Stromal cell of bone marrow (primary cell): ENCODE measurements around the gene PRCC.

ENCODE experiments used
- DNase-seq: peaks from one replicate; pipeline ENCODE4 v3.0.0-alpha.2; 2012; ENCODE audit warnings: low read depth

PRCC gene

DNA sequence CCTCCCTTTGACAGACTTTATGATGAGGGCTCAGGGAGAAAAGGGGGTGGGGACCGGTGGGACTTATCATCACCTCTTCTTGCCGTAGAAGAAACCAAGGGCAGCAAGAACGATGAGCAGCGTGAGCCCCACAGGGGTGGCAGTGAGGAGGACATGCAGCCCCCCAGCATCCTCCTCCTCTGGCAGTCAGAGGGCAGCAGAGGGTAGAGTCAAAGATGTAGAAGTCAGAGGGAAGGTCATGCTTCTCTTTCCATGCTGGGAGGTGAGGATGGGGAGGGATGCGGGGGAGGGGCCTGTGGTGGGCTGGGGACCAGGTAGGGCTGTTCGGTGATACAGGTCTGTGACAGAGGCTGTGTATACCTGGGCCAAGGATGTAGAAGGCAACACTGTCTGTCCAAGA, 76.8 kb downstream of the PRCC start:
- DNase-seq = no peak

GRCh38 chr1:156844638-156845037, 77.3 kb downstream of the PRCC start:
- no peak for DNase-seq

- DNase-seq = no peak
Observed at GRCh38 chr1:156845055-156845952, 78.0 kb downstream of the PRCC start.

DNA sequence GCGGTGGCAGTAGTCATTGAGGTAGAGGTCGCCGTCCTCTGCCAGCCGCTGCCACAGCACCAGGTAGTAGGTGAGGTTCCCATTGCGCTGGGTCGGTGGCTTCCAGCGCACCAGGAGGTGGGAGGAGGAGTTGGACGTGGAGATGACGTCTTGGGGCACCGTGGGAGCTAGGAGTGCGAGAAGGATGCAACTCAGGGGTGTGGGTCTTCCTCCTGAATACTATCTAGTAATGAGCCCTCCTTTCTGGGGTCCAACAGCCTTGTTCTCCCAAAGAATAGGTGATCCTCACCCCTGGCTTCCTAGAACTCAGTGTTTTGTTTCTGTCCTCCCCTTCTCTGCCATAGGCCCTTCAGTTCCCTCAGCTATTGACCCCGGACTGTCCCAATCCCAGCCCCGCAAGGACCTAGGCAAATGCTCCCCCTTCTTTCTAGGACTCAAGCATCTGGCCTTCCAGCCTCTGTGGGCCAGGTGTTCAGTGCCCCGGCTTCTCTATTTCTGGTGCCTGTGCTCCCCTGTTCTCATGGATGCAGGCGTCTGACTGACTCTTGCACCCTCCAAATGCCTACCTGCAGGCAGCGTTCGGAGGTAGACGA, 78.7 kb downstream of the PRCC start:
- DNase-seq = no peak

DNA sequence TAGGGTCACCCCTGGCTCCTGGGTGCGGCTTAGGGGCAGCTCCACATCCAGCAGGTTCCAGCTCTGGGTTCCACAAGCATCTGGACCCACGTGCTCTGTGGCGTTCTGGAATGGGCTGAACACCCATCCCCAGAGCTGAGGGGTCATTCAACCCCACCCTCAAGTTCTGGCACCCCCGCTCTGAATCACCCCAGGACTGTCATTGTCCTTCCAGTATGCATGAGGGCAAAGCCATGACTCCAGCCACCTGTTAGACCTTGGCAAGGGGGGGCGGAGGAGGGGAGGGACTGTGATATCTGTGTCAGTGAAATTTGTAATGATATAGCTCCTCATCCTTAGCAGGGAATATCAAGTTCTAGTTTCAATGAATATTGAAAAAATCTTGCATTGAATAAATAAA, 79.3 kb downstream of the PRCC start:
- DNase-seq = no peak

GRCh38 chr1:156847591-156848460, 80.5 kb downstream of the PRCC start:
- no peak for DNase-seq

DNA sequence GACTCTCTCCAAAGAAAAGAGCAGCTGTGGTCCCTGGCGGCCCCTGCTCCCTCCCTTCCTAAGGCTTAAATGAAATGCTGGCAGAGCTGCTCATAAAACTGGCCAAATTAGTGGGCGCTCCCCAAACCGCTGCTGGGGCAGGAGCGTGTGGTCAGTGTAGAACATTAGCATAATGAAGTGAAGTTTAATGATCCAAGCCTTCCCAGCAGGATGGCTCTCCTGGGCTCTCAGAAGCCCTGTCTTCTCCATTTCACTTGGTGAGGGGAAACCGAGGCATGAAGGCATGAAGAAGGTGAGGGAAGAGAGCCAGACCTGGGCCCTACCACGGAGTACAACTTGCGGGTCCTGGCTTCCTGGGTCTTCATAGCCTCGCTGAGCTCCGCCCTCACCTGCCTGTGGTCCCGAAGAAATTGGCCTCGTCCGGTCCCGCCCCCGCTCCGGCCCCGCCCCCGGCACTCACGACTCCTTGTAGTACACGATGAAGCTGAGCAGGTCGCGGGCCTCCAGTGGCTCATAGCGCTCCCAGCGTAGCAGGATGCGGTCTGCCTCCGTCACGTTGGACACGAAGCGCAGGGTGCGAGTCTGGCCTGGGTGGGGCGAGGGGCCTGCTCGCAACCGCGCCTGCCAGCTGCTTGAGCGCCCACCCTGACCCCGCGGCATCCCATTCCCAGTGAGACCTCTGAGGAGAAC, 81.3 kb downstream of the PRCC start:
- DNase-seq = no peak

DNA sequence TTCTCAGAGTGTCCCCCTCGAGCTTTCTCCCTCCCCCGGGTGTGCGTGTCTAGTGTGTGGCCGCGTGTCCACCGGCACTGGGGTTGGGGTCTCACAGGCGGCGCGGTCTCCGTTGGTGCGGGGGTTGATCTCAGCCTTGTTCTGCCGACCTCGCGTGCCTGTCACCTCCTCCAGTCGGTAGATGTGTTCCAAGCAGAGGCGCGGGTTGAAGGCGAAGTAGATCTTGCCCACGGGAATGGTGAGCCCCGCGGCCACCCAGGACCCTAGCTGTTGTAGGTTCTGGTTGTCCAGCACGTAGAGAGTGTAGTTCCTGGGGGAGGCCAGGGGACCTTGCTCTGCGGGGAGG, 81.8 kb downstream of the PRCC start:
- DNase-seq = no peak
